ENCODE results near the gene DISP1.

GRCh38 chr1:222861062-222861461, 46.2 kb downstream of the DISP1 start:
- TF ChIP-seq CTCF (IDR thresholded peaks at IDR 0.05) = no peak
- TF ChIP-seq POLR2A (IDR thresholded peaks at IDR 0.05) = no peak
- no peak for TF ChIP-seq POLR2AphosphoS5 (IDR thresholded peaks at IDR 0.05)

Measured in stomach (tissue), 4 donors.